Skin of body (tissue), 2 donors: Measurements from ENCODE around the gene INS. TPM values are rescaled to one million over a fixed set of nuclear protein-coding genes. Genes with fewer than 3 reads are reported as not detected.
"Not testable (repeated sequence)": the region's sequence is repeated elsewhere in the genome, so short reads cannot be mapped to it uniquely, and the experiment has no call there.

Experiments used
- DNase-seq: peaks from one replicate; lab custom pipeline; 2025; lab: John Stamatoyannopoulos, UW
- total RNA-seq: library from RNA; depleted of rRNA; stranded (reverse); fragments of >200 nt; gene quantifications from one replicate; pipeline ENCODE4 v1.2.3, GENCODE V29; 2014

INS gene
- total RNA-seq, 1 donor from 2014 or later = not detected

DNA sequence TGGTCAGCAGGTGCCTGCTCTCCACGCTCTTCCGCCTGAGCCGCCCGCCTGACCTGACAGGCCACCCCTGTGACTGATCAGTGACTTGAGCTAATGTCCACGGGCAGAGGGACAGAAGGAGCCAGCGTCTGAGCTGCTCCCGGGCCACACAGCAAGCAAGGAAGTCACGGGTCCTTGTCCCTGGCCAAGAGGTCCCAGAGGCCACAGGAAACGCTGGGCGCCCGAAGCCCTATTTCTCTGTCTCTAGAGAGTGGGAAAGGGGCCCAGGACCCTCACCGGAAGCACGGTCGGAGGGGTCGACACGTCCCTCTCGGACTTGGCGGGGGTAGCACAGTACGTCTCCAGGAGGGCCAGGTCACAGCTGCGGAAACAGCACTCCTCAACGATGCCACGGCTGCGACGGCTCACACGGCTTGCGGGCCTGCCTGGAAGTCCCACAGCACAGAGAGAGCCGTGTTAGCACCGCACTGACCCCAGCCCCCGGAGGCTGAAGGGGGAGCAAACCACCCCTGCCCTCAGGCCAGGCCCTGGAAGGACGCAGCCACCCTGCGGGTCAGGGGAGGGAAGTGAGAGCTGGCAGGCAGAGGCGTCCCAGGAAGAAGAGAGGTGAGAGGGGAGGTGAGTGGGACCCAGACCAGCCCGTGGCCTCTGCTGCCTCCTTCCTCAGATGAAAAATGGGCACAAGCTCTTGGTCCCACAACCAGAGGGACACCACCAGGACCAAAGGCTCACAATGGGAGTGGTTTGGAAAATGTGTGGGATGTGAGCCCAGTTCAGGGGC, 27.6 kb downstream of the INS start:
- no peak for DNase-seq

DNA sequence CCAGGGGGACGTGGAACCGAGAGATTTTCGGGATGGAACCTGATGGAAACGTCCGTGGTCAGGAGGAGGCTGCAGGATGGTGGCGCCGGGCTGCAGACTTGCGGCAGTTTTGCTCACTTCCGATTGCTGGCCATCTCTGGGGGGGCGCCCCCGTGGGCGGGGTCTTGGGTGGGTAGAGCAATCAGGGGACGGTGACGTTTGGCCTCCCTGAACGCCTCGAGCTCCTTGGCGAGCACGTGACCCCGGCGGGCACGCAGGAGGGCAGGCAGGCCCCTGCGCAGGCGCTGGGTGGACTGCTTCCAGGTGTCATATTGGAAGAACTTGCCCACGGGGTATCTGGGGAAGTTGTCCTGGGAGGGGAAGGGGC, 28.2 kb downstream of the INS start:
- DNase-seq = no peak

DNA sequence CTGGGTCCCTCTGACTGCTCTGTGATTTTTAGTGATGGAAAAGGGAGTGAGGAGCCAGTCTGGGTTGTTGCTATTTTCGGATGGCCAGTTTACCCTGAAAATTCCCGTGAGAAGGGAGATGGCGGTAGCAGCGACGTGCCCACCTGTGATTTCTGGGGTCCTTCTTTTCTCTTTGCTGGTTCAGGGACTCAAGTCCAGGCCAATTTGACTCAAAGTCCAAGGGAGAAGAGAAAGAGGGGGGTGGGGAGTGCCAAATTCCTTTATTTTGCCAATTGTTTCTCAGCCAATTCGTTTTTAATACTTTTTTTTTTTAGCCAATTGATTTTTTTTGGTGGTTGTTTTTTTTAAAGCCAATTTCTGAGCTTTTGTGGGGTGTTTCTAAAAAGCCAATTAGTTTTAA, 28.8 kb downstream of the INS start:
- DNase-seq = no peak

DNA sequence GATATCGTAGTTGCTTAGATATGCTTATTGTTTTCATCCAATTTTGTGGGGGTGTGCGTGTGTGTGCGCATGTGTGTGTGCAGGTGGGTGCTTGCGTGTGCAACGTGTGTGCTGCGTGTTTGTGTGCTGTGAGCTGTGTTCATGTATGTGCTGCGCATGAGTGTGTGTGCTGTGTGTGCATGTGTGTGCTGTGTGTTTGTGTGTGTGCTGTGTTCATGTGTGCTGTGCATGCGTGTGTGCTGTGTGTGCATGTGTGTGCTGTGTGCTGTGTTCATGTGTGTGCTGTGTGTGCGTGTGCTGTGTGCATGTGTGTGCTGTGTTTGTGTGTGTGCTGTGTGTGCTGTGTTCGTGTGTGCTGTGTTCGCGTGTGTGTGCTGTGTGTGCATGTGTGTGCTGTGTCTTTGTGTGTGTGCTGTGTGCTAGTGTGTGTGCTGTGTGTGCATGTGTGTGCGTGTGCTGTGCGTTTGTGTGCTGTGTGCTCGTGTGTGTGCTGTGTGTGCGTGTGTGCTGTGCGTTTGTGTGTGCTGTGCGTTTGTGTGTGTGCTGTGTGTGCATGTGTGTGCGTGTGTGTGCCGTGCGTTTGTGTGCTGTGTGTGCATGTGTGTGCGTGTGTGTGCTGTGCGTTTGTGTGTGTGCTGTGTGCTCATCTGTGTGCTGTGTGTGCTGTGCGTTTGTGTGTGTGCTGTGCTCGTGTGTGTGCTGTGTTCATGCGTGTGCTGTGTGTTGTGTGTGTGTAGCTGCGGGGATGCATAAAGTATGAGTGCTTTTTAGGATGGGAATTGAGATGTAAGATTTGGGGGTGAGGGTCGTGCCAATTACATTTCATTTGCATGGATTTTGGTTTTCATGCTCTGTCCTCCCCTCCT, 29.4 kb downstream of the INS start:
- DNase-seq = no peak

GRCh38 chr11:2130881-2131352, 30.1 kb downstream of the INS start:
- DNase-seq = no peak

DNA sequence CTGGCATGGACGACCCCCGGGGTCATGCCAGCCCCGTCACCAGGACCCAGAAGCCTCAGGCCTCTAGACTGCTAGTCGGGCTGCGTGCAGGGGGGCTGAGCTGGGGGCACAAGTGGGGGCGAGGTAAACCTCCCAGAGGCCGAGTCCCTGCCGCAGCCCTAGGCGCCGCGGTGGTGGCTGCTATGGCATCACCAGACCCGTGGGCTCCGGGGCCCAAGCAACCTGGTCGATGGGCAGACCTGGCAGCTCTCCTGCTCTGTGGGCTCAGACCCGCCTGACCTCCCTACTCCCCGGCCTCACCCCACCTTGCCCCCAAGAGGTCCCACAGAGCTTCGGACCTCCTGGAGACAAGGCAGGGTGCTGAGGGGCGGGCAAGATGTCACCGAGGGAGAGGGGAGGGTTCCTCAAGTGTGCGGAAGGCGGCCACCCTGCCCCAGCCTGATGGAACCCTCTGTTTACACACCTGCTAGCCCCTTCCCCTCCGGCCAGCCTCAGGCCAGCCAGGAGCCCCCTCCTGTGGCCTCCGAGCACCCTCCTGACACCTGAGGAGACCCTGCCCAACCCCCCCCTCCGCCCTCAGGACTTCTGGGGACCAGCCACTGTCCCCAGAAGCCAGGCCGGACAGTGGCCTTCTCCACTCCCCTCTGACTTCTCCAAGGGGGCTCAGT, 31.2 kb downstream of the INS start:
- DNase-seq = no peak

GRCh38 chr11:2129308-2129698, 31.7 kb downstream of the INS start:
- no peak for DNase-seq

DNA sequence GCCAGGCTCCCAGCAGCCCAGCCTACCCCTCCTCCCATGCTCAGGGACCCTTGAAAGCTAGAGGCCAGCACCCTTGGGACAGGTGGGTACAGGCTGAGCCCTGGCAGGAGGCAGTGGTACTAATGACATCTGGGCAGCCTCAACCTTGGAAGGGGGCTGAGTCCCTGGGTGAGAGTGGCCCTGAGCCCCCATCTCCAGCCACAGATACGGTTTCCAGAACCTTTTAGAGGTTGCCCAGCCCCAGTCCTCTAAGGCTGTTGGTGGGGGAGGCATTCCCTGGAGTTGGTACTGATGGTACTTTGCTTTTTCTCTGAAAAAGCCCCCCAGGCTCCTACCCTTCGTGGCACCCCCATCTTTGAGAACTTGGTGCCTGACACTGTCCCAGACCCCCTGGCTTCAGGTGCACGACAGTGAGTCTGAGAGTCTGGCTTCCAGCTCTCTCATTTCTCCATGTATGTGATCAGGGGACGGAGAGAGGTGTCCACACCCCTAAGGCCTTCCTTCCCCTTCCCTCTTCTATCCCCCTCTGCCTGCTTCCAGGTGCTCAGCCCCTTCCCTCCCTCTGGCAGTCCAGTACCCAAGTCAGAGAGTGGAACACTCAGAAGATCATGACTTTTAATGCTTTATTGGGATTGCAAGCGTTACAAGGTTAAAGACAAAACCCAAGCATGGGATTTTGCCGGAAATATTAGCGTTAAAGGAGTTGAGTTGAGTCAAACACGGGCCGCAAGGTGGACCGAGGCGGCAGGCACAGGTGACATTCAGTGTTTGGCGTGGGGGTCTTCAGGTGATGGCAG, 32.3 kb downstream of the INS start:
- peak; percentile 48 for DNase-seq

GRCh38 chr11:2128130-2128510, 32.9 kb downstream of the INS start:
- DNase-seq = no peak

GRCh38 chr11:2127482-2128129, 33.4 kb downstream of the INS start:
- DNase-seq = no peak

GRCh38 chr11:2126520-2127085, 34.4 kb downstream of the INS start:
- no peak for DNase-seq

DNA sequence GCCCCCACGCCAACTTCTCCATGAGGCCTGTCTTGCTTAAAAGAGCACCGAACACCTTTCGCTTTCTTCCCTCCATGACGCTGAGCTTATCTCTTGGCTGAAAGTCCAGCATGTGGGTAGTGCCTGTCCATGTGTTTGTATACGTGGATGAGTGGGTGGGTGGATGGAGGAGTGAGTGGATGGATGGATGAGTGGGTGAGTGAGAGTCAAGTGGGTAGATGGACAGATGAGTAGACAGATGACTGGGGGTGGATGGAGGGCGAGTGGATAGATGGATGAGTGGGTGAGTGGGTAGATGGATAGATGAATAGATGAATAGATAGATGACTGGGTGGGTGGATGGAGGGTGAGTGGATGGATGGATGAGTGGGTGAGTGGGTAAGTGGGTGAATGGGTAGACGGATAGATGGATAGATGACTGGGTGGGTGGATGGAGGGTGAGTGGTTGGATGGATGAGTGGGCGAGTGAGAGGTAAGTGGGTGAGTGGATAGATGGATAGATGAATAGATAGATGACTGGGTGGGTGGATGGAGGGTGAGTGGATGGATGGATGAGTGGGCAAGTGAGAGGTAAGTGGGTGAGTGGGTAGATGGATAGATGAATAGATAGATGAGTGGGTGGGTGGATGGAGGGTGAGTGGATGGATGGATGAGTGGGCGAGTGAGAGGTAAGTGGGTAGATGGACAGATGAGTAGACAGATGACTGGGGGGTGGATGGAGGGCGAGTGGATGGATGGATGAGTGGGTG, 36.1 kb downstream of the INS start:
- DNase-seq = not testable (repeated sequence)

- DNase-seq = no peak
Observed at GRCh38 chr11:2123628-2123960, 37.4 kb downstream of the INS start.

GRCh38 chr11:2122907-2123627, 37.9 kb downstream of the INS start:
- no peak for DNase-seq

- no peak for DNase-seq
Observed at GRCh38 chr11:2122222-2122906, 38.6 kb downstream of the INS start.

- DNase-seq = no peak
Observed at GRCh38 chr11:2121227-2122130, 39.5 kb downstream of the INS start.

GRCh38 chr11:2120359-2121100, 40.5 kb downstream of the INS start:
- DNase-seq = peak; percentile 17
